ENCODE results near the gene FAXDC2.

- TF ChIP-seq CTCF (IDR thresholded peaks at IDR 0.05) (no peak), POLR2A (IDR thresholded peaks at IDR 0.05) (no peak)
Measured at GRCh38 chr5:154861946-154862345, 11.5 kb upstream of the FAXDC2 start.

Data from body of pancreas (tissue), 4 donors.